ENCODE results near the gene DNAJC17.
A peak's percentile ranks its signal among the peaks of the same experiment; 100 is the strongest.

DNAJC17 gene

DNA sequence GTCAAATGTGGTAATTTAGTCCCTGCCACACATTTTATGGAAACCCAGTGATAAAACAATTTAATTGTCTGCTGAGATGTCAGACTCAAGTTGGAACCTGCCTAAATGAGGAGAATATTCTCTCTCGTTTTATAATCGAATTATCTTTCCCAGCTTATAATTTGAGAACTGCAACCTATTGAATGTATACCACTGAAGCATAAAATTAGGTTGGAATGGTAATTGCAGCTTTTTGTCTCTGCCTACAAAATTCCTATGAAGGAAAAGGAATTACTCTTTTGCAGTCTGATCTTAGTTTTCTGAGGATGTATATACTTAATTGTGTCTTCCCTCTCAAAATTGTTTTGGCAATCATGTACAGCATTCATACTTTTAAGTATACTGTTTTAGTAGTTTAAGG lies 83.4 kb downstream of the DNAJC17 start:
- DNase-seq = no peak

DNA sequence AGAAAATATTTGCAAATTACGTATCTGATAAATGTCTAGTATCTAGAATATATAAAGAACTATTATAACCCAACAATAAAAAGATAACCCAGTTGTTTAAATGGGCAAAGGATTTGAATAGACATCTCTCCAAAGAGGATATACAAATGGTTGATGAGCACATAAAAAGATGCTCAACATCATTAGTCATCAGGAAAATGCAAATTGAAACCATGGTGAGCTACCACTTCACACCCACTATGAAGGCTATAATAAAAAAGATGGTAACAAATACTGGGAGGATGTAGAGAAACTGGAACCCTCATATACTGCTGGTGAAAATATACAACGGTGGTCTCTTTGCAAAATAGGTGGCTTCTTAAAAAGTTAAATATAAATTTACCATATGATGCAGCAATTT lies 84.3 kb downstream of the DNAJC17 start:
- no peak for DNase-seq

DNA sequence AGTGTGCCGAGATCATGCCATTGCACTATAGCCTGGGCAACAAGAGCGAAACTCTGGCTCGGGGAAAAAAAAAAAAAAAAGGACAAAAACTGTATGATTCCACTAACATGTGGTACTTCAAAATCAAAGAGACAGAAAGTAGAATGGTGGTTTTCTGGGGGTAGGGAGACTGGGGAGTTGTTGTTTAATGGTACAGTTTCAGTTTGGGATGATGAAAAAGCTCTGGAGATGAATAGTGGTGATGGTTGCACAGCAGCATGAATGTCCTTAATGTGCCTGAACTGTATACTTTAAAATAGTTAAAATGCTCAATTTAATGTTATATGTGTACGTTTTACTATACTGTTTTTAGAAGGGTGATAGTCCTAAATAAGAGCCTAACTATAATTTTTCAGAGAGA lies 84.9 kb downstream of the DNAJC17 start:
- no peak for DNase-seq

DNA sequence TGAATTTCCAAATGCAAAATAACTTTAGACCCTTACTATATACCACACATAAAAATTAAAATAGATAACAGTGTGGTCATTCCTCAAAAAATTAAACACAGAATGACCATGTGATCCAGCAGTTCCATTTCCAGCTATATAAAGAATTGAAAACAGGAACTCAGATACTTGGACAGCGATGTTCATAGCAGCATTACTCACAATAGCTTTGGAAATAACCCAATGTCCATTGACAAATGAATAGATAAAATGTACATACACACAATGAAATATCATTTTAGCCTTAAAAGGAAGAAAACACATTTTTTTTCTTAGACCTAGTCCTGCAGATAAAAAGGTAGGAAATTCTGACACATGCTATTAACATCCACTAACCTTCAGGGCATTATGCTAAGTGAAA lies 85.6 kb downstream of the DNAJC17 start:
- DNase-seq = no peak

DNA sequence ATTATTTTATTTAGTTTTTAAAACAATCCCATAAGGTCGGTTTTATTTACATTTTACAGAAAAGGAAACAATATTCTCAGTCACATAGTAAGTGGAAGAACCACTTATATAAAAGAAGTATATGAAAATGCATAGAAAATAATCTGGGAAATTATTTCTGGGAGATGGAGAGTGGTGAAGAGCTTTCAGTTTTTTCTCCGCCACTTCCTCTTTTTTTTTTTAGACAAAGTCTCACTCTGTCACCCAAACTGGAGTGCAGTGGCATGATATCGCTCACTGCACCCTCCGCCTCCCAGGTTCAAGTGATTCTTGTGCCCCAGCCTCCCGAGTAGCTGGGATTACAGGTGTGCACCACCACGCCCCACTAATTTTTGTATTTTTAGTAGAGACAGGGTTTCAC lies 91.1 kb downstream of the DNAJC17 start:
- DNase-seq = peak in 1 of 2 experiments; percentile 6
